GM10847 (cell line): ENCODE measurements around the gene AR.

Experiments used
- POLR2A ChIP-seq: IDR thresholded peaks from 2 replicates; pipeline ENCODE4 v1.6.1; 2011; ENCODE audit not compliant: insufficient read length; ENCODE audit errors: extremely low read depth

AR gene

GRCh38 chrX:67601771-67602170 is 58.0 kb downstream of the AR start:
- no peak for TF ChIP-seq POLR2A

GRCh38 chrX:67604979-67605703 is 61.3 kb downstream of the AR start:
- no peak for TF ChIP-seq POLR2A

- TF ChIP-seq POLR2A: no peak
These were observed 63.6 kb downstream of the AR start for GRCh38 chrX:67607466-67607865.

- TF ChIP-seq POLR2A: no peak
These were observed 66.5 kb downstream of the AR start for GRCh38 chrX:67610282-67610681.

GRCh38 chrX:67612231-67612630 is 68.4 kb downstream of the AR start:
- TF ChIP-seq POLR2A: no peak

- no peak for TF ChIP-seq POLR2A
These were observed 69.5 kb downstream of the AR start for GRCh38 chrX:67613366-67613765.

GRCh38 chrX:67613996-67614395 is 70.2 kb downstream of the AR start:
- TF ChIP-seq POLR2A: no peak

GRCh38 chrX:67614423-67614822 is 70.6 kb downstream of the AR start:
- TF ChIP-seq POLR2A: no peak

- no peak for TF ChIP-seq POLR2A
These were observed 75.4 kb downstream of the AR start for GRCh38 chrX:67619253-67619652.

- TF ChIP-seq POLR2A: no peak
These were observed 78.3 kb downstream of the AR start for GRCh38 chrX:67622053-67622585.

GRCh38 chrX:67624325-67624724 is 80.5 kb downstream of the AR start:
- TF ChIP-seq POLR2A: no peak

GRCh38 chrX:67635424-67635823 is 91.6 kb downstream of the AR start:
- TF ChIP-seq POLR2A: no peak

- no peak for TF ChIP-seq POLR2A
These were observed 92.7 kb downstream of the AR start for GRCh38 chrX:67636532-67636931.

GRCh38 chrX:67648361-67648760 is 104.5 kb downstream of the AR start:
- TF ChIP-seq POLR2A: no peak

- TF ChIP-seq POLR2A: no peak
These were observed 107.8 kb downstream of the AR start for GRCh38 chrX:67651437-67652142.

GRCh38 chrX:67652543-67652942 is 108.7 kb downstream of the AR start:
- TF ChIP-seq POLR2A: no peak

- no peak for TF ChIP-seq POLR2A
These were observed 110.5 kb downstream of the AR start for GRCh38 chrX:67654301-67654700.

GRCh38 chrX:67665583-67665982 is 121.8 kb downstream of the AR start:
- no peak for TF ChIP-seq POLR2A
